A549 (cell line): Measurements from ENCODE around the gene BRPF3. TPM values are rescaled to one million over a fixed set of nuclear protein-coding genes. Genes with fewer than 3 reads are reported as not detected.

Experiments used
- ATAC-seq, 2 experiments: fragments of 200-7000 bp in 1 of 2; fragments of >200 bp in 1 of 2; cut with Nextera tagmentation in 1 of 2; cut with Tn5 transposase in 1 of 2; 3 replicates each; pipeline versions ENCODE4 v1.8.0 to v1.9.1; 2018 to 2020; ENCODE audit warnings: mild to moderate bottlenecking in 1 of 2, moderate library complexity in 1 of 2
- CTCF ChIA-PET: fragments of 300-600 bp; sonication (Branson Sonifier 250); formaldehyde crosslinking; extraction: SDS; loops from one replicate; lab custom pipeline; 2021; ENCODE audit warnings: antibody characterized with exemption, inconsistent platforms; lab: Yijun Ruan, JAX
- POLR2A ChIA-PET: fragments of 350-600 bp; formaldehyde crosslinking; extraction: SDS; loops from one replicate; lab custom pipeline; 2021; ENCODE audit warnings: antibody characterized with exemption, inconsistent platforms; lab: Yijun Ruan, JAX
- DNase-seq, 2 experiments: peaks; one replicate each; pipeline versions ENCODE4 v3.0.0 to v3.0.0-alpha.2; 2011 to 2016; ENCODE audit warnings: low read depth in 1 of 2, low spot score in 1 of 2
- FAIRE-seq: peaks from 2 replicates; lab custom pipeline; 2011; peaks lifted over from hg19 to GRCh38; lab: Jason Lieb, UNC
- H3K27ac ChIP-seq, 2 experiments: fragments of >200 bp; sonication (Bioruptor Twin); formaldehyde crosslinking; 3 replicates each; pipeline ENCODE4 v1.5.1; 2016 to 2017
- H3K4me1 ChIP-seq: fragments of >200 bp; sonication (Bioruptor Twin); formaldehyde crosslinking; 3 replicates; pipeline ENCODE4 v1.6.1; 2016
- H3K4me2 ChIP-seq: fragments of >200 bp; sonication (Bioruptor Twin); formaldehyde crosslinking; 3 replicates; pipeline ENCODE4 v1.6.1; 2016
- H3K4me3 ChIP-seq: fragments of >200 bp; sonication (Bioruptor Twin); formaldehyde crosslinking; 3 replicates; pipeline ENCODE4 v1.5.1; 2016
- H3K9me3 ChIP-seq: fragments of >200 bp; sonication (Bioruptor Twin); formaldehyde crosslinking; 3 replicates; pipeline ENCODE4 v1.6.1; 2016
- CHD4 ChIP-seq: fragments of 200-600 bp; sonication (generic); IDR thresholded peaks from 2 replicates; pipeline ENCODE4 v1.6.1; 2016; ENCODE audit warnings: antibody characterized with exemption, mild to moderate bottlenecking, borderline replicate concordance
- EHF ChIP-seq: fragments of 250-450 bp; sonication (Bioruptor Pico); IDR thresholded peaks from 2 replicates; pipeline ENCODE4 v1.5.0; 2020; ENCODE audit warnings: mild to moderate bottlenecking
- EP300 ChIP-seq, 2 experiments: fragments of >200 bp; sonication (Bioruptor Twin); formaldehyde crosslinking; IDR thresholded peaks; 2 replicates in 1 of 2; 3 replicates in 1 of 2; pipeline ENCODE4 v1.6.1; 2016 to 2017
- FOSL2 ChIP-seq, 2 experiments: fragments of 450-650 bp in 1 of 2; fragments of >200 bp in 1 of 2; sonication (Bioruptor Twin) in 1 of 2; formaldehyde crosslinking; IDR thresholded peaks; 2 replicates each; pipeline versions ENCODE4 v1.5.0 to v1.6.1; 2016 to 2020; ENCODE audit warnings: mild to moderate bottlenecking in 1 of 2, moderate library complexity in 1 of 2
- HES2 ChIP-seq: fragments of >200 bp; sonication (Bioruptor Twin); formaldehyde crosslinking; IDR thresholded peaks from 2 replicates; pipeline ENCODE4 v1.6.1; 2016
- HOXA7 ChIP-seq: fragments of 250-450 bp; sonication (Bioruptor Pico); IDR thresholded peaks from 2 replicates; pipeline ENCODE4 v1.5.0; 2020; ENCODE audit warnings: mild to moderate bottlenecking, moderate library complexity
- HOXB13 ChIP-seq: fragments of 250-450 bp; sonication (Bioruptor Pico); IDR thresholded peaks from 2 replicates; pipeline ENCODE4 v1.5.0; 2020; ENCODE audit warnings: low read depth, mild to moderate bottlenecking, moderate library complexity
- HOXB5 ChIP-seq: fragments of 250-450 bp; sonication (Bioruptor Pico); IDR thresholded peaks from 2 replicates; pipeline ENCODE4 v1.5.0; 2020; ENCODE audit warnings: mild to moderate bottlenecking, moderate library complexity
- JUNB ChIP-seq: fragments of >200 bp; sonication (Bioruptor Twin); formaldehyde crosslinking; IDR thresholded peaks from 2 replicates; pipeline ENCODE4 v1.6.1; 2016
- KDM5A ChIP-seq: fragments of 200-600 bp; sonication (generic); IDR thresholded peaks from 2 replicates; pipeline ENCODE4 v1.6.1; 2016; ENCODE audit warnings: antibody characterized with exemption, mild to moderate bottlenecking
- MAZ ChIP-seq: fragments of 150-350 bp; IDR thresholded peaks from 2 replicates; pipeline ENCODE4 v1.6.1; 2014; ENCODE audit warnings: antibody characterized with exemption, low read depth, low read length, borderline replicate concordance
- NFE2L2 ChIP-seq: fragments of 150-350 bp; conservative IDR thresholded peaks from 2 replicates; pipeline ENCODE4 v1.6.1; 2014; ENCODE audit warnings: low read length
- NPAS2 ChIP-seq: fragments of 250-450 bp; sonication (Bioruptor Pico); IDR thresholded peaks from 2 replicates; pipeline ENCODE4 v1.8.0; 2022; ENCODE audit warnings: mild to moderate bottlenecking, moderate library complexity, borderline replicate concordance
- POLR2AphosphoS2 ChIP-seq: conservative IDR thresholded peaks from 2 replicates; pipeline ENCODE4 v1.6.1; 2012; ENCODE audit warnings: low read length, improper control_type of control experiment, inconsistent platforms
- RARB ChIP-seq: fragments of 250-450 bp; sonication (Bioruptor Pico); IDR thresholded peaks from 2 replicates; pipeline ENCODE4 v1.8.0; 2021; ENCODE audit warnings: mild to moderate bottlenecking, moderate library complexity
- RCOR1 ChIP-seq: fragments of 150-350 bp; IDR thresholded peaks from 2 replicates; pipeline ENCODE4 v1.6.1; 2014; ENCODE audit warnings: antibody characterized with exemption, low read length, low read depth
- RNF2 ChIP-seq: fragments of 200-600 bp; sonication (generic); IDR thresholded peaks from 2 replicates; pipeline ENCODE4 v1.6.1; 2016; ENCODE audit warnings: low read depth, mild to moderate bottlenecking, antibody characterized with exemption, moderate library complexity, borderline replicate concordance
- TFCP2L1 ChIP-seq: fragments of 250-450 bp; sonication (Bioruptor Pico); IDR thresholded peaks from 2 replicates; pipeline ENCODE4 v1.5.0; 2021; ENCODE audit warnings: mild to moderate bottlenecking
- TP53 ChIP-seq: fragments of 250-450 bp; sonication (Bioruptor Pico); IDR thresholded peaks from 2 replicates; pipeline ENCODE4 v1.5.0; 2021; ENCODE audit warnings: mild to moderate bottlenecking, moderate library complexity
- USF2 ChIP-seq: fragments of 450-650 bp; IDR thresholded peaks from 2 replicates; pipeline ENCODE4 v1.6.1; 2014; ENCODE audit warnings: antibody characterized with exemption
- ZFP36 ChIP-seq: fragments of 450-650 bp; IDR thresholded peaks from 2 replicates; pipeline ENCODE4 v1.6.1; 2014; ENCODE audit warnings: borderline replicate concordance; ENCODE audit not compliant: partially characterized antibody
- WGBS: methylation state at CpG from one replicate; pipeline ENCODE4 v1.1.6; 2017; ENCODE audit errors: missing lambda C conversion rate; 5-methylcytosine and 5-hydroxymethylcytosine counted together
- polyA plus RNA-seq, 4 experiments: library from polyadenylated mRNA; depleted of rRNA in 3 of 4; stranded (reverse); fragments of >200 nt; fragmentation: RNase III in 1 of 4; extraction: RNeasy Plus Mini Kit Qiagen cat#74134 plus additional on column Dnase treatment in 1 of 4; gene quantifications; 2 replicates in 3 of 4; 3 replicates in 1 of 4; pipeline ENCODE4 v1.2.3, GENCODE V29; 2011 to 2017
- TF ChIP-seq, protein P1 (sequence below): IDR thresholded peaks from 2 replicates; pipeline ENCODE4 v1.6.1; 2012
- TF ChIP-seq, protein P2 (sequence below): fragments of >200 bp; sonication (Bioruptor Twin); formaldehyde crosslinking; IDR thresholded peaks from 3 replicates; pipeline ENCODE4 v1.6.1; 2016
- TF ChIP-seq, protein P3 (sequence below): fragments of 250-450 bp; sonication (Bioruptor Pico); IDR thresholded peaks from 2 replicates; pipeline ENCODE4 v1.5.0; 2021; ENCODE audit warnings: mild to moderate bottlenecking, moderate library complexity, borderline replicate concordance
- TF ChIP-seq, protein P4 (sequence below): IDR thresholded peaks from 2 replicates; pipeline ENCODE4 v1.6.1; 2012

The BRPF3 gene
- polyA plus RNA-seq, 2 of the 4 experiments (the other 2 are of a cell fraction), result 9.8 to 11.2 TPM

- TF ChIP-seq HOXA7 (CRISPR knock-in tag) (no peak), RNF2 (no peak), HES2 (no peak), HOXB5 (no peak), KDM5A (no peak), TP53 (CRISPR knock-in tag) (no peak), RARB (CRISPR knock-in tag) (no peak), EHF (CRISPR knock-in tag) (no peak)
- TF ChIP-seq, protein P1, sequence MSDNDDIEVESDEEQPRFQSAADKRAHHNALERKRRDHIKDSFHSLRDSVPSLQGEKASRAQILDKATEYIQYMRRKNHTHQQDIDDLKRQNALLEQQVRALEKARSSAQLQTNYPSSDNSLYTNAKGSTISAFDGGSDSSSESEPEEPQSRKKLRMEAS, result no peak
- TF ChIP-seq, protein P2, sequence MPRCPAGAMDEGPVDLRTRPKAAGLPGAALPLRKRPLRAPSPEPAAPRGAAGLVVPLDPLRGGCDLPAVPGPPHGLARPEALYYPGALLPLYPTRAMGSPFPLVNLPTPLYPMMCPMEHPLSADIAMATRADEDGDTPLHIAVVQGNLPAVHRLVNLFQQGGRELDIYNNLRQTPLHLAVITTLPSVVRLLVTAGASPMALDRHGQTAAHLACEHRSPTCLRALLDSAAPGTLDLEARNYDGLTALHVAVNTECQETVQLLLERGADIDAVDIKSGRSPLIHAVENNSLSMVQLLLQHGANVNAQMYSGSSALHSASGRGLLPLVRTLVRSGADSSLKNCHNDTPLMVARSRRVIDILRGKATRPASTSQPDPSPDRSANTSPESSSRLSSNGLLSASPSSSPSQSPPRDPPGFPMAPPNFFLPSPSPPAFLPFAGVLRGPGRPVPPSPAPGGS, result no peak
- TF ChIP-seq, protein P3, sequence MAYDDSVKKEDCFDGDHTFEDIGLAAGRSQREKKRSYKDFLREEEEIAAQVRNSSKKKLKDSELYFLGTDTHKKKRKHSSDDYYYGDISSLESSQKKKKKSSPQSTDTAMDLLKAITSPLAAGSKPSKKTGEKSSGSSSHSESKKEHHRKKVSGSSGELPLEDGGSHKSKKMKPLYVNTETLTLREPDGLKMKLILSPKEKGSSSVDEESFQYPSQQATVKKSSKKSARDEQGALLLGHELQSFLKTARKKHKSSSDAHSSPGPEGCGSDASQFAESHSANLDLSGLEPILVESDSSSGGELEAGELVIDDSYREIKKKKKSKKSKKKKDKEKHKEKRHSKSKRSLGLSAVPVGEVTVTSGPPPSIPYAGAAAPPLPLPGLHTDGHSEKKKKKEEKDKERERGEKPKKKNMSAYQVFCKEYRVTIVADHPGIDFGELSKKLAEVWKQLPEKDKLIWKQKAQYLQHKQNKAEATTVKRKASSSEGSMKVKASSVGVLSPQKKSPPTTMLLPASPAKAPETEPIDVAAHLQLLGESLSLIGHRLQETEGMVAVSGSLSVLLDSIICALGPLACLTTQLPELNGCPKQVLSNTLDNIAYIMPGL (CRISPR knock-in tag), result no peak
- H3K4me3 ChIP-seq, result no peak overlapping the region
- CTCF ChIA-PET, result no interaction called here
These were observed 43.2 kb downstream of the BRPF3 start for GRCh38 chr6:36239774-36240173.

GRCh38 chr6:36241728-36242127 lies 45.2 kb downstream of the BRPF3 start:
- ATAC-seq, result no peak
- Histone ChIP-seq H3K27ac (no peak overlapping the region), H3K4me3 (no peak overlapping the region), H3K9me3 (no peaks in the 10 kb centered on the region), H3K4me1 (no peaks in the 10 kb centered on the region), H3K4me2 (no peak overlapping the region)
- WGBS, result 60% methylated on average over 10 of the region's 10 CpGs
- ChIA-PET POLR2A (interaction anchor here (0.6 kb wide), 1 partner anchor 45 kb away, joined by 3 read pairs; the partner anchor contains the start of gene BRPF3), CTCF (no interaction called here)
- no peak for TF ChIP-seq RCOR1
- TF ChIP-seq USF2, result no peak
- no peak for TF ChIP-seq ZFP36
- no peak for TF ChIP-seq POLR2AphosphoS2
- TF ChIP-seq NPAS2, result no peak
- no peak for TF ChIP-seq JUNB
- TF ChIP-seq MAZ, result no peak
- TF ChIP-seq EP300 (IDR thresholded peaks at IDR 0.05), result no peak
- TF ChIP-seq HOXB13 (CRISPR knock-in tag), result no peak
- no peak for TF ChIP-seq KDM5A
- TF ChIP-seq CHD4, result no peak
- no peak for TF ChIP-seq HES2
- TF ChIP-seq FOSL2 (IDR thresholded peaks at IDR 0.05), result no peak
- TF ChIP-seq FOSL2 (CRISPR knock-in tag; IDR thresholded peaks at IDR 0.05), result no peak
- TF ChIP-seq, protein P4, sequence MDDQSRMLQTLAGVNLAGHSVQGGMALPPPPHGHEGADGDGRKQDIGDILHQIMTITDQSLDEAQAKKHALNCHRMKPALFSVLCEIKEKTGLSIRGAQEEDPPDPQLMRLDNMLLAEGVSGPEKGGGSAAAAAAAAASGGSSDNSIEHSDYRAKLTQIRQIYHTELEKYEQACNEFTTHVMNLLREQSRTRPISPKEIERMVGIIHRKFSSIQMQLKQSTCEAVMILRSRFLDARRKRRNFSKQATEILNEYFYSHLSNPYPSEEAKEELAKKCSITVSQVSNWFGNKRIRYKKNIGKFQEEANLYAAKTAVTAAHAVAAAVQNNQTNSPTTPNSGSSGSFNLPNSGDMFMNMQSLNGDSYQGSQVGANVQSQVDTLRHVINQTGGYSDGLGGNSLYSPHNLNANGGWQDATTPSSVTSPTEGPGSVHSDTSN, result no peak
- TF ChIP-seq HOXA7 (CRISPR knock-in tag), result no peak
- TF ChIP-seq NFE2L2, result no peak
- TF ChIP-seq, protein P2, result no peak
- TF ChIP-seq, protein P3 (CRISPR knock-in tag), result no peak
- TF ChIP-seq TFCP2L1 (CRISPR knock-in tag), result no peak
- no peak for FAIRE-seq
- DNase-seq, result no peak

More at GRCh38 chr6:36239774-36240173, 43.2 kb downstream of the BRPF3 start:
- Histone ChIP-seq H3K4me1 (no peaks in the 10 kb centered on the region), H3K9me3 (no peaks in the 10 kb centered on the region), H3K4me2 (no peak overlapping the region), H3K27ac (no peak overlapping the region)
- FAIRE-seq (no peak), ATAC-seq (no peak), DNase-seq (no peak)
- POLR2A ChIA-PET, result no interaction called here
- WGBS, result 74% methylated on average over 5 of the region's 5 CpGs
